Pancreas (tissue), 10 donors: Measurements from ENCODE around the gene RNF144A. TPM values are rescaled to one million over a fixed set of nuclear protein-coding genes. Genes with fewer than 3 reads are reported as not detected.

Experiments used
- ATAC-seq, 4 donors: fragments of 200-7000 bp; cut with Tn5 transposase; one replicate each; pipeline versions ENCODE4 v1.8.0 to v1.9.1; 2020; ENCODE audit warnings: mild to moderate bottlenecking in 4 of 4, moderate library complexity in 4 of 4
- DNase-seq, 6 donors: peaks; one replicate each; pipeline ENCODE4 v3.0.0-alpha.2; 2020
- FAIRE-seq: peaks from 2 replicates; lab custom pipeline; 2012; peaks lifted over from hg19 to GRCh38; lab: Jason Lieb, UNC
- H3K27ac ChIP-seq, 4 donors: fragments of 200-600 bp; sonication (generic); 1 replicate in 3 of 4; 2 replicates in 1 of 4; pipeline versions ENCODE4 v1.5.0 to v1.8.0; 2020
- H3K27me3 ChIP-seq, 4 donors: fragments of 200-600 bp; one replicate each; pipeline ENCODE4 v1.8.0; 2021
- H3K36me3 ChIP-seq, 3 donors: fragments of 200-600 bp; sonication (generic) in 1 of 3; one replicate each; pipeline versions ENCODE4 v1.5.0 to v1.8.0; 2020 to 2021
- H3K4me1 ChIP-seq, 3 donors: fragments of 200-600 bp; one replicate each; pipeline ENCODE4 v1.8.0; 2021
- H3K4me3 ChIP-seq, 4 donors: fragments of 200-600 bp; sonication (generic) in 2 of 4; one replicate each; pipeline versions ENCODE4 v1.5.0 to v1.8.0; 2020 to 2021
- H3K9me3 ChIP-seq, 4 donors: fragments of 200-600 bp; one replicate each; pipeline ENCODE4 v1.8.0; 2021
- CTCF ChIP-seq, 4 donors: fragments of 200-600 bp; sonication (generic) in 3 of 4; IDR thresholded peaks; one replicate each; pipeline versions ENCODE4 v1.5.0 to v1.8.0; 2021; ENCODE audit warnings: antibody characterized with exemption in 4 of 4
- WGBS, 2 donors: extraction: QIAGEN DNeasy Blood & Tissue Kit; methylation state at CpG; one replicate each; pipeline ENCODE4 v1.1.7; 2013; 5-methylcytosine and 5-hydroxymethylcytosine counted together
- intact Hi-C, 3 donors: fragments of 100-400 bp; cut with DNase I; formaldehyde crosslinking; loops; one replicate each; pipeline versions ENCODE4 v1.11.1 to v1.14.2; 2022
- polyA plus RNA-seq, 2 donors: library from polyadenylated mRNA; stranded (reverse); fragments of 200-250 nt; gene quantifications; one replicate each; pipeline ENCODE4 v1.2.3, GENCODE V29; 2013
- total RNA-seq, 6 donors: library from RNA; stranded (reverse); fragmentation: NEBNext Ultra II Directional in 4 of 6; extraction: Animal tissue kit (Norgen Biotek cat#: 25700) in 4 of 6; gene quantifications; one replicate each; pipeline versions ENCODE4 v1.2.1 to v1.2.4, GENCODE V29; 2021 to 2023
- donor health status: healthy with polysubstance abuse.
- donor health status: DM: no; HTN: no; CAD: no; lungs with moderate emphysema.
- donor health status: DM: no; HTN: no; CAD: no.
- donor health status: control.
- donor health status: control.
- donor health status: Bipolar disorder and iron deficiency.
- donor health status: DM: yes; HTN: yes; CAD: no.
- donor health status: DM: no; HTN: no; CAD: no.
- donor health status: DM: no; HTN: no; CAD: no.
- donor health status: DM: yes; HTN: yes; CAD: no.

RNF144A gene
- total and polyA plus RNA-seq, 8 donors = 9.4 to 78.7 (median 34.1) TPM

GRCh38 chr2:7018767-7019166, 101.6 kb downstream of the RNF144A start:
- ATAC-seq (no peak), DNase-seq (no peak), FAIRE-seq (no peak)
- Histone ChIP-seq H3K27ac (no peak overlapping the region), H3K4me3 (no peak overlapping the region), H3K36me3 (peaks cover 0 to 14% (median 0%) of the 10 kb centered on the region in 3 donors), H3K27me3 (no peaks in the 10 kb centered on the region), H3K4me1 (peaks cover 46 to 55% (median 47%) of the 10 kb centered on the region in 3 donors), H3K9me3 (no peaks in the 10 kb centered on the region)
- WGBS, 2 donors = 59 to 60% methylated on average over 5 of the region's 5 CpGs
- intact Hi-C loops = no loop called here
- no peak for TF ChIP-seq CTCF (IDR thresholded peaks at IDR 0.05)

DNA sequence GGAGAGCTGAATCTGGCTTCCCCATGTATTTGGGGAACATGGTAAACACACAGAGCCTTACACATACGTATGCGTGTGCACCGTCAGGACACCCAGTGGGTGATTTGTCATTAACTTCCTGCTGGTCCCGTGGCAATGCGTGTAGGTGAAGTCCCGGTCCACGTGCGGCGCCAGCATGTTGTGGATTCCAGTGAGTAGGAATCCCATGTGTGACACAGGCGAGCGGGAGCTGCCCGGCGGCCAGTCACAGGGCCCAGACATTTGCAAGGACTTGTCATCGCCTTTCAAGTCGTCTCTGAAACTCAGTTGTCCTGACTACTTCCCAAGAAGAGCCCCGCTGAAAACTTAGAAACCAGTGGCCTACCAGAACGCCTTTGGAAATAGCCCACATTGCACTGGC, 102.0 kb downstream of the RNF144A start:
- H3K27me3 ChIP-seq = no peaks in the 10 kb centered on the region
- ATAC-seq (no peak), DNase-seq (peak in 1 of 6 donors; percentile 39), FAIRE-seq (no peak)
- H3K27ac ChIP-seq = no peak overlapping the region
- intact Hi-C loops = no loop called here
- H3K9me3 ChIP-seq = no peaks in the 10 kb centered on the region
- no peak for TF ChIP-seq CTCF (IDR thresholded peaks at IDR 0.05)
- H3K4me1 ChIP-seq = peaks cover 45 to 59% (median 52%) of the 10 kb centered on the region in 3 donors
- H3K4me3 ChIP-seq = no peak overlapping the region
- WGBS, 2 donors = 92 to 97% methylated on average over 17 of the region's 17 CpGs
- H3K36me3 ChIP-seq = peaks cover 0 to 14% (median 0%) of the 10 kb centered on the region in 3 donors

DNA sequence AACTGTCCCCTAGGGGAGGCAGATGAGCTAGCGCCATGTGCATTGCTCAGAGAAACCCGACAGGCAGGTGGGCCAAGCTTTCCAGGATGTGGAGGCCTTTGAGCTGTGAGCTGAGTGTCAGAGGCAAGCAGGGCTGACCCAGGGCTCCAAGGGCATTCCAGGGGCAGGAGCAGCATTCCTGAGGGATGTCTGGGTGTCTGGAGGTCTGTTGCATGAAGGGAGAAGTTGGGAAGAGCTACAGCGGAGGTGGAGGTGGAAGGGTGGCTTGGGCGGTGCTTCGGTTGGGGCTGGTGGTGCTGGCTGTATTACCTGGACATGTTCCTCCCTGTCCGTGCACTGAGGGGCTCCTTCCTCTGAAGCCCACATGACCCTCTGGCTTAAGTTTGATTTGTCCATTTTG, 102.8 kb downstream of the RNF144A start:
- H3K4me3 ChIP-seq = no peak overlapping the region
- H3K27me3 ChIP-seq = no peaks in the 10 kb centered on the region
- DNase-seq = peak in 1 of 6 donors; percentile 46
- H3K36me3 ChIP-seq = peaks cover 0 to 17% (median 0%) of the 10 kb centered on the region in 3 donors
- peak overlapping the region in 3 of 4 donors; percentile 4 to 70 (median 12) for H3K27ac ChIP-seq
- intact Hi-C loops = no loop called here
- 93 to 97% methylated on average over 6 of the region's 6 CpGs for WGBS, 2 donors
- H3K9me3 ChIP-seq = no peaks in the 10 kb centered on the region
- peaks cover 50 to 59% (median 52%) of the 10 kb centered on the region in 3 donors for H3K4me1 ChIP-seq
- no peak for TF ChIP-seq CTCF (IDR thresholded peaks at IDR 0.05)
- no peak for FAIRE-seq
- no peak for ATAC-seq

DNA sequence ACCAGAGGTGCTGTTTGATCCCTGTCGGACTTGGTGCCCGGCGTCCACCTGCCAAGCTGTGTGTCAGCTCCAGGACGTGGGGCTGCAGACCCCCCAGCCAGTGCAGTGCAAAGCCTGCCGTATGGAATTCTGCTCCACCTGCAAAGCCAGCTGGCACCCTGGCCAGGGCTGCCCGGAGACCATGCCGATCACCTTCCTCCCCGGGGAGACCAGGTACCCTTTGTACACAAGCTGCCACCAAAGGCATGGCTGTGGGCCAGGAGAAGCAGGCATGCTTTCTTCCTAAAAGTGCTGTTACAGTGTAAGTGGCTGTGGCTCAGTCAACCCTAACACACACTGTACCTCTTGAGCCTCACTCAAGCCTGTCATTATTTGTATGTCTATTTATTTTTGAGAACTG, 103.3 kb downstream of the RNF144A start:
- no peak for TF ChIP-seq CTCF (IDR thresholded peaks at IDR 0.05)
- intact Hi-C loops = no loop called here
- Histone ChIP-seq H3K4me1 (peaks cover 52 to 59% (median 55%) of the 10 kb centered on the region in 3 donors), H3K9me3 (no peaks in the 10 kb centered on the region), H3K4me3 (no peak overlapping the region), H3K27ac (peak overlapping the region; percentile 4 to 70 (median 24)), H3K36me3 (peaks cover 0 to 21% (median 0%) of the 10 kb centered on the region in 3 donors), H3K27me3 (no peaks in the 10 kb centered on the region)
- 50 to 51% methylated on average over 8 of the region's 8 CpGs for WGBS, 2 donors
- ATAC-seq = peak in 1 of 4 donors; percentile 6
- no peak for FAIRE-seq
- DNase-seq = peak in 2 of 6 donors; percentile 63 to 66

DNA sequence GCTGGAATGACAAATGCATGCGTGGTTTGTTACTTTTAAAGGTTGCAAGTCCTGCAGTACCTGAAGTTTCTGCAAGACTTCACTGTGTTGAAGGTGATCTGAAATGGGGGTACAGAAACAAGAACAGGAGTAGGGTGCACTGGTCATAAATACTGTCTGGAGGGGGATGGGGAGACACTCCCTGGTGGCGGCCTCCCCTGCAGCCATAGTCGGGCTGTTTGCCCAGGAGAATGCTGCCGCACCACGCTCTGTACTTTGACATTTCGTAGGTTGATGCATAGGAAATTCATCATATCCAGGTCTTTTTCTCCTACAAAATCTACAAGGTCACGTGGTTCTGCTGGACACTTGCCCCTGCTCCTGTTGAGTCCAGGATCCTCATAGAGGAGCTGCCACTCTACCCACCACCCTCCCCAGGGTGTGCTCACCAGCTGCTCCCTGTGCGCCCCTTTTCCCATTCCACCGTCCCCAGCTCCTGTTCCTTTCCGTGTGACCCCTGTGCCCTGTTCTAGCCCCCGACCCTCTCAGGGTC, 103.8 kb downstream of the RNF144A start:
- Histone ChIP-seq H3K4me3 (no peak overlapping the region), H3K4me1 (peaks cover 51 to 59% (median 56%) of the 10 kb centered on the region in 3 donors), H3K27me3 (no peaks in the 10 kb centered on the region), H3K27ac (peak overlapping the region; percentile 4 to 70 (median 36)), H3K36me3 (peaks cover 0 to 22% (median 0%) of the 10 kb centered on the region in 3 donors), H3K9me3 (no peaks in the 10 kb centered on the region)
- intact Hi-C loops = no loop called here
- no peak for TF ChIP-seq CTCF (IDR thresholded peaks at IDR 0.05)
- no peak for FAIRE-seq
- 66 to 75% methylated on average over 11 of the region's 11 CpGs for WGBS, 2 donors
- DNase-seq = peak in 1 of 6 donors; percentile 3
- ATAC-seq = no peak
